Activated CD4-positive, alpha-beta T cell treated with anti-CD3 and anti-CD28 coated beads, Interleukin-10, Interleukin-2, amounts not matched to agents 100 ng/mL and 50 ng/mL, durations not matched to agents 16 hours and 8 hours (primary cell): ENCODE results near the gene RAD51D.
"Not testable (repeated sequence)": the region's sequence is repeated elsewhere in the genome, so short reads cannot be mapped to it uniquely, and the experiment has no call there.

Experiments
- DNase-seq: peaks from one replicate; pipeline ENCODE4 v3.0.0-alpha.2; 2020

The RAD51D gene

GRCh38 chr17:35119370-35120165 is at the start of gene RAD51D:
RAD51D (minus strand) TSS chr17:35119860; CDS start chr17:35119613, 247 bp downstream.
- peak; percentile 88 for DNase-seq

- no peak for DNase-seq
Observed at GRCh38 chr17:35167666-35168065, 48.0 kb upstream of the RAD51D start.

GRCh38 chr17:35167046-35167445 is 47.4 kb upstream of the RAD51D start:
- DNase-seq, result no peak

GRCh38 chr17:35166526-35166925 is 46.9 kb upstream of the RAD51D start:
- DNase-seq, result no peak

- no peak for DNase-seq
Observed at GRCh38 chr17:35164716-35165115, 45.1 kb upstream of the RAD51D start.

DNA sequence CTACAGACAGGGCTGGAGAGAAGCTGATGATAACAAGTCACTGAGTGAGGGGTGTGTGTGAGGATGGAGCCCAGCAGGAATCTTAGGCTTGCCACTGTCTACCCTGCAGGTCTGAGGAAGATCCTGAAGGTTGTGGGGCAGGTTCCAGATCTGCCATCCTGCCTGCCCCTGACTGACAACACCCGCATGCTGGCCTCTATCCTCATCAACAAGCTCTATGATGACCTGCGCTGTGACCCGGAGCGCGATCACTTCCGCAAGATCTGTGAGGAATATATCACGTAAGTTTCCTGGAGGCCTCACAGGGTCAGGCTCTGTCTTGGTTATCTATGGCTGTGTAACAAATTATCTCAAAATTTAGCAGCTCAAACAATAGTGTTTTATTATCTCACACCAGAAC is 44.2 kb upstream of the RAD51D start:
- no peak for DNase-seq

GRCh38 chr17:35162755-35163154 is 43.1 kb upstream of the RAD51D start:
- no peak for DNase-seq

- peak; percentile 32 for DNase-seq
Observed at GRCh38 chr17:35161281-35161761, 41.7 kb upstream of the RAD51D start.

- DNase-seq, result peak; percentile 38
Observed at GRCh38 chr17:35160354-35161201, 40.9 kb upstream of the RAD51D start.

- no peak for DNase-seq
Observed at GRCh38 chr17:35159940-35160339, 40.3 kb upstream of the RAD51D start.

- DNase-seq, result no peak
Observed at GRCh38 chr17:35155246-35155645, 35.6 kb upstream of the RAD51D start.

DNA sequence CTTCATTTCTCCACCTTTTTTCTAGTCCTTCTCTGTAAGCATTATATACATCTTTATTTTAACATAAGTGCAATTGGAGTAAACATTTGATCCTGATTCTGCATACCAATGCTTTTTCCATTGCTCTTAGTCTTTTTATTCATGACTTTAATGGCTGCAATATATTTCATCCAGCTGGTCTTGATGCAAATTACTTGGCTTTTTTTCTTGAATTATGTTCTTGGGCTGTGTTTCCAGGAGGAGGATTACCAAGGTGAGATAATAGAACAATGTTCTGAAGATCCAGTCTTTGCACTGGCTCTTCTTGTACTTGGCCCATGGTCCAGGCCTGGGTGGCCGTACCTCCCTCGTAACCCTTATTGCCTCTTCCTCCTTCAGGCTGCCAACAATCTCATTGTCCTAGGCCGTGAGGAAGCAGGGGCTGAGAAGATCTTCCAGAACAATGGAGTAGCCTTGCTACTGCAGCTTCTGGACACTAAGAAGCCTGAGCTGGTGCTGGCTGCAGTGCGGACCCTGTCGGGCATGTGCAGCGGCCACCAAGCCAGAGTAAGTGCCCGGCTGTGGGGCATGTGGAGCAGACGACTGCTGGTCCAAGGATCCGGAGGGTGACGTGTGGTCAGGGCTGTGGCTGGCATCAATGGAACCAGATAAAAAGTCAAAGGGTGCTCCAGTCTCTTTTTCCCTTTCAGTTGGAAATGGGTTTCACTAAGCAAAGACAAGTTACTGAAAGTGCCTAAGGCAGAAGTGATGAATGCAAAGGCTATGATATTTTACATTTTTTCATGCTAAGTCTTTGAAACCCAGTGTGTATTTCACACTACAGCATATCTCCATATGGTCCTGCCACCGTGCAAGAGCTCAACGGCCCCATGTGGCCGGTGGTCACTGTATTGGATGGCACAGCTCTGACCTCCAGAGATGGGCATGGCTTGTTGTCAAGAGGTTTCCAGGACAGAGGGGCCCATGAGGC is 34.8 kb upstream of the RAD51D start:
- DNase-seq, result no peak

GRCh38 chr17:35152421-35153140 is 32.9 kb upstream of the RAD51D start:
- DNase-seq, result no peak

GRCh38 chr17:35151080-35151479 is 31.4 kb upstream of the RAD51D start:
- DNase-seq, result not testable (repeated sequence)

- no peak for DNase-seq
Observed at GRCh38 chr17:35149941-35150340, 30.3 kb upstream of the RAD51D start.

DNA sequence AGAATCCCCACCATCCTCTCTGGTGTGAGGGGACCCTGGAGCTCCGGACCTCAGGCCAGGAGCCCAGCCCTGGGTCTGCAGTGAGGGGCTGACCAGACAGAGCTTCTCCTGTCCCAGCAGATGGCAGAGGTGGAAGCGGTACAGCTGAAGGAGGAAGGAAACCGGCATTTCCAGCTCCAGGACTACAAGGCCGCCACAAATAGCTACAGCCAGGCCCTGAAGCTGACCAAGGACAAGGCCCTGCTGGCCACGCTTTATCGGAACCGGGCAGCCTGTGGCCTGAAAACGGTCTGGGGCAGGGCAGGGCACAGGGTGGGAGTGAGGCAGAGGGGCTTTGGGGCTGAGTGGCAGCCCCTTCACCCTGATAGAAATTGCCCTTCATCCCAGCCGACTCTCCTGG is 28.5 kb upstream of the RAD51D start:
- DNase-seq, result no peak

DNA sequence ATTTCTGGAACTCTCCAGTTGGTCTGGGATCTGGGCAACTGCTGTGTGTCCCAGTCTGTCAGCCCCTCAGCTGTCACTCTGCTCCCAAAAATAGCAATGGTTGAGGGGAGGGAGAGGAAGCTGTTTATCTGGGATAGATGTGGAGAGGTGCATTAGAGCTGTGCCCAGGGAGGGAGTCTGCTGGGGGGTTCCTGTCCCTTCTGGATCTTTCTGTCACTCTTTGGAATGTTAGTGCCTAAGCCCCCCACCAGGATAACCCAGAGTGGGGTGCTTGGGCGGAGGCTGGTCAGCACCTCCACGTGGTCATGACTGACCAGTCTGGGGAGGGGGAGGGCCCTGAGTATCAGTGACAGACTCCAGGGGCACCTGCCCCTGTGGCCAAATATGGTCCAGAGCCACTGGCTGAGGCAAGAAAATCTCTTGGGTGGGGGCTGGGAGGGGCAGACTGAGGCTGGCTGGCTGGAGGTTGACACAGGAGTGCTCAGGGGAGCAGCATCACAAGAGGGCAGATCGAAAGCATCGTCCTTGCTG is 27.8 kb upstream of the RAD51D start, which contains the start of gene UNC45B:
TSS of gene UNC45B (plus strand) at position 443 of the 531 bp plus-strand sequence. CDS start 447 bp downstream, outside the sequence.
- no peak for DNase-seq

DNA sequence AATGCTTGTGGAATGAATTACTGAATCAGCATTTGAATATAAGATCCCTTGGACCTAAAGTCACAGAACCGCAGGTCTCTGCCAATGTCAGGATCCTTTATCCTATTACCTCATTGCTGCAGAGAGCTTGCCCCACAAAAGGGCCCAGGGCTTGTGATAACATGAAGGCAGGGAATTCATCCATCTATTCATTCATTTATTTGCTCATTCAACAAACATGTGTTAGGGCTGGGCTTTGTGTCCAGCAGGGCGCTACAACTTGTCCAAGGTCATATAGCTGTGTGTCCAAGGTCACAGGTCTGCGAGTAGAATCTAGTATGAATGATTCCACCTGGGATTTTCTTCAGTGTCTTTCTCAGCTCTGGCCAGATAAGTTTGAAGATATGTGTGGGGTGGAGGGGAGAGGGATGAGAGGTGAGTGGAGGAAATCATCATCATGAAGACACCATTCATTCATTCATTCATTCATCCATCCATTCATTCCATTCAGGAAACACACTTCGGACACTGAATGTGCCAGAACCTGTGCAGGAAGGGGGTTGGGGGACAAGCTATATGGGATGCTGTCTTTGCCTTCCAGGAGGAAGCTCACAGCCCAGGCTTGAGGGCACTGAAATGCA is 26.7 kb upstream of the RAD51D start:
- no peak for DNase-seq

DNA sequence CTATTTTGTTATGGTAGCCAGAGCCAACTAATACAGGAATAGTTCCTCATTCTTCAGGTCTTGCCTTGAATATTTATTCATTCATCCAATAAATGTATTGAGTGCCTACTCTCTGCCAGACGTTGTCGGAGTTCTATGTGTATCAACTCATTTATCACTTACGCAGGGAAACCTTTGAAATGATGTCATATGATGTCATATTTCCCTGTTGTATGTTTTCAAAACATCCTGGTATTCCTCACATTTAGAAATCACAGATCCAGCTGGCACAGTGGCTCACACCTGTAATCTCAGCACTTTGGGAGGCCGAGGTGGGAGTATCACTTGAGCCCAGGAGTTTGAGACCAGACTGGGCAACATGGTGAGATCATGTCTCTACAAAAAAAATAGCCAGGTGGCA is 25.2 kb upstream of the RAD51D start:
- no peak for DNase-seq

DNA sequence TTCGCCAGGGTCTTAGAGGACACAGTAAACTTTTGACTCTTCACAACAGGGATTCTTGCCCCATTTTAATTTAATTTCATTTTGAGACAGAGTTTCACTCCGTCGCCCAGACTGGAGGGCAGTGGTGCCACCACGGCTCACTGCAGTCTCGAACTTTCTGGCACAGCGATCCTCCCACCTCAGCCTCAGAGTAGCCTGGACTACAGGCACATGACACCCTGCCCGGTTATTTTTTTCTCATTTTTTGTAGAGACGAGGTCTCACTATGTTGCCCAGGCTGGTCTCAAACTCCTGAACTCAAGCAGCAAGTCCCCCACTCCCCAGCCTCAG is 22.8 kb upstream of the RAD51D start:
- DNase-seq, result no peak
